Vagina (tissue), 2 donors: ENCODE measurements around the gene EIF4H. TPM values are rescaled to one million over a fixed set of nuclear protein-coding genes. Genes with fewer than 3 reads are reported as not detected.

ENCODE experiments used
- DNase-seq, 2 donors: peaks; one replicate each; pipeline ENCODE4 v3.0.0-alpha.2; 2017; ENCODE audit errors: extremely low spot score in 2 of 2
- H3K27ac ChIP-seq: fragments of 200-600 bp; sonication (generic); one replicate; pipeline ENCODE4 v1.5.1; 2019
- H3K27me3 ChIP-seq: fragments of 200-600 bp; sonication (generic); one replicate; pipeline ENCODE4 v1.5.1; 2019
- H3K36me3 ChIP-seq, 2 donors: fragments of 200-600 bp; sonication (generic); one replicate each; pipeline ENCODE4 v1.5.1; 2017 to 2019
- H3K4me1 ChIP-seq: fragments of 200-600 bp; sonication (generic); one replicate; pipeline ENCODE4 v1.5.1; 2019
- H3K4me3 ChIP-seq, 2 donors: fragments of 200-600 bp; sonication (generic); 1 replicate in 1 of 2; 2 replicates in 1 of 2; pipeline ENCODE4 v1.5.1; 2016 to 2019
- H3K9me3 ChIP-seq: fragments of 200-600 bp; sonication (generic); one replicate; pipeline ENCODE4 v1.5.1; 2019
- POLR2A ChIP-seq, 2 donors: fragments of 450-650 bp; IDR thresholded peaks; one replicate each; pipeline ENCODE4 v1.6.1; 2017; ENCODE audit warnings: antibody characterized with exemption in 2 of 2, mild to moderate bottlenecking in 2 of 2, moderate library complexity in 2 of 2
- POLR2AphosphoS5 ChIP-seq, 2 donors: sonication (generic); formaldehyde crosslinking; IDR thresholded peaks; one replicate each; pipeline ENCODE4 v1.9.0; 2017; ENCODE audit warnings: antibody characterized with exemption in 2 of 2, mild to moderate bottlenecking in 2 of 2, low read depth in 1 of 2; ENCODE audit not compliant: insufficient read depth in 1 of 2
- intact Hi-C: fragments of 100-400 bp; cut with DNase I; formaldehyde crosslinking; loops from one replicate; pipeline ENCODE4 v1.15.1; 2023
- total RNA-seq: library from RNA; depleted of rRNA; stranded (reverse); fragments of >200 nt; gene quantifications from one replicate; pipeline ENCODE4 v1.2.3, GENCODE V29; 2016
- TF ChIP-seq, protein P1 (sequence below), 3 experiments: fragments of 450-650 bp in 2 of 3; fragments of 200-600 bp in 1 of 3; sonication (generic) in 1 of 3; IDR thresholded peaks; one replicate each; pipeline ENCODE4 v1.5.1; 2017 to 2019; ENCODE audit warnings: antibody characterized with exemption in 3 of 3, mild to moderate bottlenecking in 2 of 3, moderate library complexity in 2 of 3

The EIF4H gene
- total RNA-seq, 1 donor from 2014 or later, result 139 TPM

DNA sequence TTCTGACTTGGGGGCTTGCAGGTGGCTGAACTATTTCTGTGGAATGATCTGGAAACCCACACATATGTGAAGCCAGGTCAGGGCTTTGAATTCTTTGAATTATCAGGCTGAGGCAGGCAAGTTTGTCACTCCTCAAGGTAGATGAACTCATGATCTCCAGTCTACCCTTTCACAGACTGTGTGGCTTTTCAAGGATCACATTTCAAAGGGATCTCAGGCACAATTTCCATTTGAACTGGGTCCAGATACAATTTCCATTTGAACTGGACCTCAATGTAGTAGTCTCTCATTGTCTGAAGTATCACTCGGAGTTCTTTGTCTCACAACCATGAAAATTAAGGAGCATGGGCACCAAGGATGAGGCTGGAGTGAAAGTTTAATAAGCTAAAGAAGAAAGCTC is 25.7 kb upstream of the EIF4H start:
- intact Hi-C loops, result no loop called here
- no peaks in the 10 kb centered on the region for H3K4me1 ChIP-seq
- no peak for DNase-seq

DNA sequence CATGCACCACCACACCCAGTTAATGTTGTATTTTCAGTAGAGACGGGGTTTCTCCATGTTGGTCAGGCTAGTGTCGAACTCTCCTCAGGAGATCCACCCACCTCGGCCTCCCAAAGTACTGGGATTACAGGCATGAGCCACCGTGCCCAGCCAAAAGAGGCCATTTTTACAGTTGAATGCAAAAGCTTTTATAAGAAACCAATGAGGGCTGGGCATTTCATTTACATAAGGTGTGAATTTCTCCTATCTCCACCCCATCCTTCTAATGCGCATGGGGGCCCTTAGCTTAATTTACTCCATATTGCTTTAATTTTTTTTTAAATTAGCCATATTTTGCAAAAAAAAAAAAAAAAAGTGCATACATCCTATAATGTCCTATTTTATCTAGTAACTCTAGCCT is 25.1 kb upstream of the EIF4H start:
- H3K4me3 ChIP-seq, result no peak overlapping the region

More for the DNA sequence above, 25.7 kb upstream of the EIF4H start:
- Histone ChIP-seq H3K36me3 (no peaks in the 10 kb centered on the region), H3K27me3 (no peaks in the 10 kb centered on the region), H3K27ac (no peak overlapping the region), H3K4me3 (no peak overlapping the region), H3K9me3 (no peaks in the 10 kb centered on the region)
- TF ChIP-seq POLR2A (IDR thresholded peaks at IDR 0.05) (no peak), POLR2AphosphoS5 (IDR thresholded peaks at IDR 0.05; ENCODE audit: insufficient read depth in 1 of 2, low read depth in 1 of 2) (no peak)
- TF ChIP-seq, protein P1, sequence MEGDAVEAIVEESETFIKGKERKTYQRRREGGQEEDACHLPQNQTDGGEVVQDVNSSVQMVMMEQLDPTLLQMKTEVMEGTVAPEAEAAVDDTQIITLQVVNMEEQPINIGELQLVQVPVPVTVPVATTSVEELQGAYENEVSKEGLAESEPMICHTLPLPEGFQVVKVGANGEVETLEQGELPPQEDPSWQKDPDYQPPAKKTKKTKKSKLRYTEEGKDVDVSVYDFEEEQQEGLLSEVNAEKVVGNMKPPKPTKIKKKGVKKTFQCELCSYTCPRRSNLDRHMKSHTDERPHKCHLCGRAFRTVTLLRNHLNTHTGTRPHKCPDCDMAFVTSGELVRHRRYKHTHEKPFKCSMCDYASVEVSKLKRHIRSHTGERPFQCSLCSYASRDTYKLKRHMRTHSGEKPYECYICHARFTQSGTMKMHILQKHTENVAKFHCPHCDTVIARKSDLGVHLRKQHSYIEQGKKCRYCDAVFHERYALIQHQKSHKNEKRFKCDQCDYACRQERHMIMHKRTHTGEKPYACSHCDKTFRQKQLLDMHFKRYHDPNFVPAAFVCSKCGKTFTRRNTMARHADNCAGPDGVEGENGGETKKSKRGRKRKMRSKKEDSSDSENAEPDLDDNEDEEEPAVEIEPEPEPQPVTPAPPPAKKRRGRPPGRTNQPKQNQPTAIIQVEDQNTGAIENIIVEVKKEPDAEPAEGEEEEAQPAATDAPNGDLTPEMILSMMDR (IDR thresholded peaks at IDR 0.05), result no peak

DNA sequence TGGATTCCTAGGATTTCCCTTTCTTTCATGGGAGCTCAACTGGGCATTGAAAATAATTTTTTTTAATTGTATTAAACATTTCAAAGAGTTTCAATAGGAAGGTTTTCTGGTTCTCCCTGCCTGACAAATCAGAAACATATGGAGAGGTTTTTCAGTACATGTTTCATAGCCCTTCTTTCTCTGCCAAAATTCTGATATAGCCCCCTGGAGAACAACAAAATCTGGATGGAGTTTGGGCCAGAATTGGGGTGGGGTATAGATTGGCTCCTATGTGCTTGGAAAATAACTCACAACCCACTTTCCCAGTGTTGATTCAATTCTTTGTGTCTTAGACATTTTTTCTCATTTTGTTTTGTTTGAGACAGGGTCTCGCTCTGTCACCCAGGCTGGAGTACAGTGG is 24.6 kb upstream of the EIF4H start:
- no peaks in the 10 kb centered on the region for H3K36me3 ChIP-seq
- H3K27ac ChIP-seq, result no peak overlapping the region
- no peaks in the 10 kb centered on the region for H3K9me3 ChIP-seq
- DNase-seq, result no peak
- no peak for TF ChIP-seq POLR2AphosphoS5 (IDR thresholded peaks at IDR 0.05; ENCODE audit: insufficient read depth in 1 of 2, low read depth in 1 of 2)
- TF ChIP-seq, protein P1 (IDR thresholded peaks at IDR 0.05), result no peak
- no peaks in the 10 kb centered on the region for H3K27me3 ChIP-seq
- intact Hi-C loops, result no loop called here
- no peaks in the 10 kb centered on the region for H3K4me1 ChIP-seq
- H3K4me3 ChIP-seq, result no peak overlapping the region

More for the DNA sequence above, 25.1 kb upstream of the EIF4H start:
- Histone ChIP-seq H3K9me3 (no peaks in the 10 kb centered on the region), H3K27me3 (no peaks in the 10 kb centered on the region), H3K27ac (no peak overlapping the region), H3K4me1 (no peaks in the 10 kb centered on the region), H3K36me3 (no peaks in the 10 kb centered on the region)
- DNase-seq, result no peak
- TF ChIP-seq, protein P1 (IDR thresholded peaks at IDR 0.05), result no peak
- no peak for TF ChIP-seq POLR2A (IDR thresholded peaks at IDR 0.05)
- TF ChIP-seq POLR2AphosphoS5 (IDR thresholded peaks at IDR 0.05; ENCODE audit: insufficient read depth in 1 of 2, low read depth in 1 of 2), result no peak
- intact Hi-C loops, result no loop called here

DNA sequence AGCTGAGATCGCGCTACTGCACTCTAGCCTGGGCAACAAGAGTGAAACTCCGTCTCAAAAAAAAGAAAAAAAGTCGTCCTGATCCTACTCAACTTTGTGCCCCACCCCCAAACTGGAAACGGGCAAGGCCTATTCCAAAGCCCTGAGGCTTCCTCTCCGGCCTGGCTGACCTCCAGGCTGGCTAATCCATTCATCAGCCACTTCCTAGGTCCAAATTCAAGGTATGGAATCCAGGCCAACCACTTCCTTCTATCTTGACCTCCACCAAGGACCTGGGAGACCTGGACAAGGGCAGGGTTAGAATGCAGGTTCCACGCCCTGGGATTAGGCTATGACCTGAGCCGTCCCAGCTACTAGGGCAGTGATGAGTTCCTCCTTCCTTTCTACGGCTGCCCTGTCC is 20.4 kb upstream of the EIF4H start:
- no peak for DNase-seq
- Histone ChIP-seq H3K4me1 (no peaks in the 10 kb centered on the region), H3K27me3 (no peaks in the 10 kb centered on the region), H3K36me3 (no peaks in the 10 kb centered on the region), H3K9me3 (no peaks in the 10 kb centered on the region), H3K27ac (no peak overlapping the region), H3K4me3 (no peak overlapping the region)
- TF ChIP-seq POLR2A (IDR thresholded peaks at IDR 0.05) (no peak), POLR2AphosphoS5 (IDR thresholded peaks at IDR 0.05; ENCODE audit: insufficient read depth in 1 of 2, low read depth in 1 of 2) (no peak)
- TF ChIP-seq, protein P1 (IDR thresholded peaks at IDR 0.05), result no peak
- intact Hi-C loops, result no loop called here

DNA sequence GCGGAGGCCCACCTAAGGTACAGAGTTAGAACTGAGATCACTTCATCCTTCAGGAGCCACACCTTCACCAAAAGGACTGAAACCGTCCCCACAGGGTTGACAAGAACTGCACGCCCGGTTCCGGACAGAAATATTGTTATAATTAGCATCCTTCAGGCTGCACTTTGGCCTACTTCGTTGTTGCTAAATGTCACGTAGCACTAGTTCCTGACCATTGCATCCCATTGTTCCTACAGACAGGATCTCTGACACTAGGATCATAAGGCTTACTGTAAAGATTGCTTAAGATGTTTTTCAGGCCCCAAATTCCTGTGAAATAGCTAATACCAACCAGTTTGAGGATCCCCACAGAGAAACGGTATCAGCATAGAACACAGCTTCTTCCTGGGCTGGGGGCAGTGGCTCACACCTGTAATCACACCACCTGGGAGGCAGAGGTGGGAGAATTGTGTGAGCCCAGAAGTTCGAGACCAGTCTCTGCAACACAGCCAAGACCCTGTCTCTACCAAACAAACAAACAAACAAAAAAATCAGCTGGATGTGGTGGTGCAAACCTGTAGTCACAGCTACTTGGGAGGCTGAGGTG is 18.3 kb upstream of the EIF4H start:
- Histone ChIP-seq H3K36me3 (no peaks in the 10 kb centered on the region), H3K4me1 (no peaks in the 10 kb centered on the region), H3K4me3 (no peak overlapping the region), H3K27me3 (no peaks in the 10 kb centered on the region), H3K27ac (no peak overlapping the region), H3K9me3 (no peaks in the 10 kb centered on the region)
- intact Hi-C loops, result no loop called here
- DNase-seq, result no peak
- no peak for TF ChIP-seq POLR2AphosphoS5 (IDR thresholded peaks at IDR 0.05; ENCODE audit: insufficient read depth in 1 of 2, low read depth in 1 of 2)
- TF ChIP-seq, protein P1 (IDR thresholded peaks at IDR 0.05), result no peak
- TF ChIP-seq POLR2A (IDR thresholded peaks at IDR 0.05), result no peak
